GM19324 (cell line): ENCODE measurements around the gene DHRS7C.
"Not testable (repeated sequence)": the region's sequence is repeated elsewhere in the genome, so short reads cannot be mapped to it uniquely, and the experiment has no call there.

Source experiments
- ATAC-seq: cut with Tn5 transposase; IDR thresholded peaks from one replicate; pipeline ENCODE4 v1.9.1; 2021; ENCODE audit warnings: mild to moderate bottlenecking, moderate library complexity; ENCODE audit not compliant: unreplicated experiment, low FRiP score

The DHRS7C gene

GRCh38 chr17:9810100-9810949 is 18.9 kb upstream of the DHRS7C start:
- ATAC-seq = no peak

- no peak for ATAC-seq
Measured at GRCh38 chr17:9809409-9809808, 18.0 kb upstream of the DHRS7C start.

GRCh38 chr17:9806699-9807098 is 15.3 kb upstream of the DHRS7C start:
- no peak for ATAC-seq

- no peak for ATAC-seq
Measured at GRCh38 chr17:9805769-9806168, 14.4 kb upstream of the DHRS7C start.

- ATAC-seq = no peak
Measured at GRCh38 chr17:9802697-9803096, 11.3 kb upstream of the DHRS7C start.

- no peak for ATAC-seq
Measured at GRCh38 chr17:9802294-9802693, 10.9 kb upstream of the DHRS7C start.

GRCh38 chr17:9801505-9801904 is 10.1 kb upstream of the DHRS7C start:
- ATAC-seq = no peak

GRCh38 chr17:9798724-9799123 is 7.3 kb upstream of the DHRS7C start:
- ATAC-seq = no peak

GRCh38 chr17:9798008-9798407 is 6.6 kb upstream of the DHRS7C start:
- ATAC-seq = no peak

- no peak for ATAC-seq
Measured at GRCh38 chr17:9792181-9792840, 919 bp upstream of the DHRS7C start.

GRCh38 chr17:9790316-9790715 is 1.1 kb downstream of the DHRS7C start:
- no peak for ATAC-seq

- no peak for ATAC-seq
Measured at GRCh38 chr17:9788601-9789000, 2.8 kb downstream of the DHRS7C start.

GRCh38 chr17:9784544-9784943 is 6.8 kb downstream of the DHRS7C start:
- no peak for ATAC-seq

- ATAC-seq = not testable (repeated sequence)
Measured at GRCh38 chr17:9783465-9783864, 7.9 kb downstream of the DHRS7C start.

- no peak for ATAC-seq
Measured at GRCh38 chr17:9783050-9783449, 8.3 kb downstream of the DHRS7C start.

GRCh38 chr17:9780552-9780951 is 10.8 kb downstream of the DHRS7C start:
- ATAC-seq = no peak

- ATAC-seq = no peak
Measured at GRCh38 chr17:9776911-9777310, 14.5 kb downstream of the DHRS7C start.

GRCh38 chr17:9772658-9773057 is 18.7 kb downstream of the DHRS7C start:
- no peak for ATAC-seq

- ATAC-seq = no peak
Measured at GRCh38 chr17:9771465-9771864, 19.9 kb downstream of the DHRS7C start.

GRCh38 chr17:9769036-9769695 is 22.2 kb downstream of the DHRS7C start:
- no peak for ATAC-seq

GRCh38 chr17:9768381-9768934 is 22.9 kb downstream of the DHRS7C start:
- no peak for ATAC-seq
